Posterior cingulate gyrus (tissue), 11 donors: Measurements from ENCODE around the gene NCOA6.
"Not testable (repeated sequence)": the region's sequence is repeated elsewhere in the genome, so short reads cannot be mapped to it uniquely, and the experiment has no call there.

Experiments
- DNase-seq, 10 donors: peaks; one replicate each; pipeline versions ENCODE4 v3.0.0 to v3.0.0-alpha.2; 2020 to 2021; ENCODE audit warnings: mixed read lengths in 3 of 10
- intact Hi-C: fragments of 100-400 bp; cut with DNase I; formaldehyde crosslinking; loops from one replicate; pipeline ENCODE4 v1.15.1; 2023

The NCOA6 gene

GRCh38 chr20:34781220-34781619 lies 44.2 kb downstream of the NCOA6 start:
- peak in 1 of 10 donors; percentile 59 for DNase-seq
- intact Hi-C loops = no loop called here

GRCh38 chr20:34780291-34780690 lies 45.2 kb downstream of the NCOA6 start:
- DNase-seq, intact Hi-C loops: not testable (repeated sequence)

- intact Hi-C loops = no loop called here
Observed at GRCh38 chr20:34776177-34776576, 49.3 kb downstream of the NCOA6 start.

GRCh38 chr20:34774886-34775285 lies 50.6 kb downstream of the NCOA6 start:
- DNase-seq = no peak
- intact Hi-C loops = no loop called here

More at GRCh38 chr20:34776177-34776576, 49.3 kb downstream of the NCOA6 start:
- DNase-seq = peak in 1 of 10 donors; percentile 67

- no peak for DNase-seq
- intact Hi-C loops = no loop called here
Observed at GRCh38 chr20:34774449-34774848, 51.0 kb downstream of the NCOA6 start.

GRCh38 chr20:34773726-34774125 lies 51.7 kb downstream of the NCOA6 start:
- peak in 1 of 10 donors; percentile 47 for DNase-seq
- intact Hi-C loops = no loop called here

- intact Hi-C loops = no loop called here
- DNase-seq = no peak
Observed at GRCh38 chr20:34772437-34772836, 53.0 kb downstream of the NCOA6 start.

- no peak for DNase-seq
- intact Hi-C loops = no loop called here
Observed at GRCh38 chr20:34771680-34772081, 53.8 kb downstream of the NCOA6 start.

- DNase-seq = no peak
- intact Hi-C loops = loop anchor here (2.0 kb wide), 1 partner anchor 57 kb away; no protein-coding TSS in a partner anchor
Observed at GRCh38 chr20:34768096-34768495, 57.4 kb downstream of the NCOA6 start.

GRCh38 chr20:34762031-34762555 lies 63.4 kb downstream of the NCOA6 start:
- intact Hi-C loops = no loop called here
- no peak for DNase-seq

GRCh38 chr20:34755367-34755766 lies 70.1 kb downstream of the NCOA6 start:
- intact Hi-C loops = no loop called here
- DNase-seq = no peak

- DNase-seq = no peak
- intact Hi-C loops = no loop called here
Observed at GRCh38 chr20:34754611-34755010, 70.8 kb downstream of the NCOA6 start.

- no peak for DNase-seq
- intact Hi-C loops = no loop called here
Observed at GRCh38 chr20:34753706-34754461, 71.6 kb downstream of the NCOA6 start.

- intact Hi-C loops = no loop called here
- no peak for DNase-seq
Observed at GRCh38 chr20:34751453-34751852, 74.0 kb downstream of the NCOA6 start.

GRCh38 chr20:34750484-34750883 lies 75.0 kb downstream of the NCOA6 start:
- intact Hi-C loops = no loop called here
- no peak for DNase-seq

- intact Hi-C loops = no loop called here
- DNase-seq = no peak
Observed at GRCh38 chr20:34748709-34749108, 76.7 kb downstream of the NCOA6 start.

- DNase-seq = no peak
Observed at GRCh38 chr20:34747479-34747878, 78.0 kb downstream of the NCOA6 start.

GRCh38 chr20:34746674-34747073 lies 78.8 kb downstream of the NCOA6 start:
- intact Hi-C loops = no loop called here

More at GRCh38 chr20:34747479-34747878, 78.0 kb downstream of the NCOA6 start:
- intact Hi-C loops = no loop called here

GRCh38 chr20:34744847-34745246 lies 80.6 kb downstream of the NCOA6 start:
- DNase-seq = no peak
- intact Hi-C loops = no loop called here

More at GRCh38 chr20:34746674-34747073, 78.8 kb downstream of the NCOA6 start:
- no peak for DNase-seq

- no peak for DNase-seq
- intact Hi-C loops = no loop called here
Observed at GRCh38 chr20:34744340-34744739, 81.1 kb downstream of the NCOA6 start.

- intact Hi-C loops = no loop called here
- DNase-seq = no peak
Observed at GRCh38 chr20:34743039-34743438, 82.4 kb downstream of the NCOA6 start.

- DNase-seq = no peak
- intact Hi-C loops = no loop called here
Observed at GRCh38 chr20:34736106-34736735, 89.2 kb downstream of the NCOA6 start.
